SHP77 (cell line): ENCODE measurements around the gene GLRX5.

Source experiments
- DNase-seq, 2 experiments: peaks; one replicate each; lab custom pipeline; 2025; lab: John Stamatoyannopoulos, UW

GLRX5 gene

GRCh38 chr14:95536036-95536593, 1.3 kb downstream of the GLRX5 start:
- no peak for DNase-seq

- DNase-seq, result no peak
Observed at GRCh38 chr14:95536671-95537070, 1.8 kb downstream of the GLRX5 start.

GRCh38 chr14:95537298-95538089, 2.6 kb downstream of the GLRX5 start:
- no peak for DNase-seq

- DNase-seq, result no peak
Observed at GRCh38 chr14:95538801-95539509, 4.1 kb downstream of the GLRX5 start.

- DNase-seq, result no peak
Observed at GRCh38 chr14:95540236-95540855, 5.5 kb downstream of the GLRX5 start.

- no peak for DNase-seq
Observed at GRCh38 chr14:95541346-95541745, 6.5 kb downstream of the GLRX5 start.

GRCh38 chr14:95541932-95542930, 7.4 kb downstream of the GLRX5 start:
- no peak for DNase-seq

GRCh38 chr14:95543021-95543420, 8.2 kb downstream of the GLRX5 start:
- DNase-seq, result no peak

GRCh38 chr14:95544588-95544987, 9.7 kb downstream of the GLRX5 start:
- DNase-seq, result no peak

- no peak for DNase-seq
Observed at GRCh38 chr14:95545515-95546168, 10.8 kb downstream of the GLRX5 start.

GRCh38 chr14:95547272-95547625, 12.4 kb downstream of the GLRX5 start:
- DNase-seq, result no peak

GRCh38 chr14:95547626-95548327, 12.9 kb downstream of the GLRX5 start:
- DNase-seq, result no peak

GRCh38 chr14:95548328-95548929, 13.6 kb downstream of the GLRX5 start:
- DNase-seq, result no peak

GRCh38 chr14:95549656-95550585, 15.1 kb downstream of the GLRX5 start:
- DNase-seq, result no peak

- DNase-seq, result no peak
Observed at GRCh38 chr14:95551435-95551834, 16.6 kb downstream of the GLRX5 start.

GRCh38 chr14:95553141-95553540, 18.3 kb downstream of the GLRX5 start:
- no peak for DNase-seq

GRCh38 chr14:95555053-95555452, 20.2 kb downstream of the GLRX5 start:
- DNase-seq, result no peak

GRCh38 chr14:95557291-95557690, 22.4 kb downstream of the GLRX5 start:
- DNase-seq, result no peak

- no peak for DNase-seq
Observed at GRCh38 chr14:95557832-95558231, 23.0 kb downstream of the GLRX5 start.
